GM19324 (cell line): ENCODE measurements around the gene FCN2.

ENCODE experiments used
- ATAC-seq: cut with Tn5 transposase; IDR thresholded peaks from one replicate; pipeline ENCODE4 v1.9.1; 2021; ENCODE audit warnings: mild to moderate bottlenecking, moderate library complexity; ENCODE audit not compliant: unreplicated experiment, low FRiP score

Gene FCN2

GRCh38 chr9:134867917-134868750 is 12.5 kb upstream of the FCN2 start:
- no peak for ATAC-seq

GRCh38 chr9:134868751-134869553 is 11.7 kb upstream of the FCN2 start:
- ATAC-seq: no peak

GRCh38 chr9:134869554-134870300 is 10.9 kb upstream of the FCN2 start:
- ATAC-seq: no peak

- ATAC-seq: no peak
These were observed 10.3 kb upstream of the FCN2 start for GRCh38 chr9:134870301-134870694.

GRCh38 chr9:134870746-134871662 is 9.6 kb upstream of the FCN2 start:
- no peak for ATAC-seq

GRCh38 chr9:134871697-134872340 is 8.8 kb upstream of the FCN2 start:
- no peak for ATAC-seq

- ATAC-seq: no peak
These were observed 8.0 kb upstream of the FCN2 start for GRCh38 chr9:134872482-134873231.

GRCh38 chr9:134875371-134875770 is 5.2 kb upstream of the FCN2 start:
- ATAC-seq: no peak

GRCh38 chr9:134877541-134877940 is 3.1 kb upstream of the FCN2 start:
- ATAC-seq: no peak

GRCh38 chr9:134879664-134880483 is 736 bp upstream of the FCN2 start:
- no peak for ATAC-seq

GRCh38 chr9:134881313-134881670 is 682 bp downstream of the FCN2 start:
- no peak for ATAC-seq

- no peak for ATAC-seq
These were observed 1.7 kb downstream of the FCN2 start for GRCh38 chr9:134882204-134882785.

- no peak for ATAC-seq
These were observed 2.6 kb downstream of the FCN2 start for GRCh38 chr9:134883040-134883782.

- ATAC-seq: no peak
These were observed 3.9 kb downstream of the FCN2 start for GRCh38 chr9:134884492-134884891.

- no peak for ATAC-seq
These were observed 4.5 kb downstream of the FCN2 start for GRCh38 chr9:134885001-134885678.

GRCh38 chr9:134885679-134886412 is 5.2 kb downstream of the FCN2 start:
- no peak for ATAC-seq
